Effector memory CD8-positive, alpha-beta T cell (primary cell): ENCODE data around the gene ELFN2.
A peak's percentile ranks its signal among the peaks of the same experiment; 100 is the strongest.

Experiments used
- ATAC-seq: fragments of 150-1000 bp; cut with Tn5 transposase; replicated peaks from 2 replicates; pipeline ENCODE4 v1.10.0; 2021; ENCODE audit warnings: mild to moderate bottlenecking, moderate library complexity
- DNase-seq, 3 experiments: peaks; one replicate each; pipeline ENCODE4 v3.0.0; 2021
- H3K27ac Mint-ChIP-seq, 2 donors: one replicate each; pipeline ENCODE4 v1.8.0; 2022; ENCODE audit warnings: mild to moderate bottlenecking in 2 of 2, mixed read lengths in 2 of 2, moderate library complexity in 2 of 2
- H3K27me3 Mint-ChIP-seq, 2 donors: one replicate each; pipeline ENCODE4 v1.8.0; 2022; ENCODE audit warnings: mixed read lengths in 2 of 2
- H3K36me3 Mint-ChIP-seq: one replicate; pipeline ENCODE4 v1.8.0; 2022; ENCODE audit warnings: mild to moderate bottlenecking, moderate library complexity, mixed read lengths; ENCODE audit not compliant: insufficient read depth
- H3K4me1 Mint-ChIP-seq, 2 donors: one replicate each; pipeline ENCODE4 v1.8.0; 2022; ENCODE audit warnings: low read depth in 2 of 2, mixed read lengths in 2 of 2
- H3K4me3 Mint-ChIP-seq, 2 donors: one replicate each; pipeline ENCODE4 v1.8.0; 2022; ENCODE audit warnings: mild to moderate bottlenecking in 2 of 2, mixed read lengths in 2 of 2, moderate library complexity in 2 of 2
- H3K9me3 Mint-ChIP-seq, 2 donors: one replicate each; pipeline ENCODE4 v1.8.0; 2022; ENCODE audit warnings: mixed read lengths in 2 of 2

The ELFN2 gene

DNA sequence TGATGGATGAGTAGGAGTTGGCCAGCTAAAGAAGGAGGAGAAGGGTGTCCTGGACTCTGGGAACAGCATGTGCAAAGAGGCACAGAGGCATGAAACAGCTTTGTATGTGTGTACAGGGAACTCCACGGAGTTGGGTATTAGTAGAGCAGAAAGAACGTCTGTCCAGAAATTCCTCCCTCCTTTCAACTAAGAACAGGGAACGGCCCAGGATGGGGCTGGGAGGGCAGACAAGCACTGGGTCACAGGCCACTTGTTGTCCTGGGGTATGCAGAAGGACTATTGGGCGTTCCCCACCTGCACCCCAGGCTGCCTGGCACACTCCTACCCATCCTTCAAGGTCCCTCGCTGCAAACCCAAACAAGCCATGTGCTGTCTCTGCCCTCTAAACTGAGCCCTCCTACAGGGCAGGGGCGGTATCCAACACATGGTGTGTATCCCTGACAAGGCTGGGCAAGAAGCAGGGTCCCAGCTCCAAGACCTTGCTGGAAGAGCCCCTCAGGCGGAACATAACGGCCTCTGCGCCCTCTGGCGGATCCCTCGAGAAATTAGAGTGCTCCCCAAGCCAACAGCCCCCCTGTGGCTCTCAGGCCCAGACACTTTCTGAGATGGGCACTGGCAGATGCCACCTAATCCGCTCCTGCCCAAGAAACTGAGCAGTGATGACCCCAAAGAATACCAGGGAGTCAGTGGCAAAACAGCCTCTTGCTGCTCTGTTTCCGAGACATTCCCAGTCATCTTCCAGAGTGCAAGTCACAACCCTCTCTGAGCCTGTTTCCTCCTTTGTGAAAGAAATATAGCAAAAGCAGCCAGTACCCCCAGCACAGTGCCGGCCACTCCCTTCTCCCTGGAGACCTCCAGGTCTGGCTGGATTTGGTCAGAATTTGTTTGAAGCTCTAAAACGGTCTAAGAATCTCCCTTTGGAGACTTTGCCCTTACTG is 1.6 kb upstream of the ELFN2 start:
- peaks cover 63 to 94% of the 10 kb centered on the region in 2 donors for H3K27me3 Mint-ChIP-seq
- no peak overlapping the region for H3K27ac Mint-ChIP-seq
- H3K4me1 Mint-ChIP-seq = peaks cover 8 to 22% of the 10 kb centered on the region in 2 donors
- peaks cover 3% of the 10 kb centered on the region for H3K36me3 Mint-ChIP-seq
- DNase-seq = peak; percentile 45 to 54 (median 51)
- ATAC-seq = peak; percentile 62
- H3K4me3 Mint-ChIP-seq = peak overlapping the region; percentile 61
- no peaks in the 10 kb centered on the region for H3K9me3 Mint-ChIP-seq

DNA sequence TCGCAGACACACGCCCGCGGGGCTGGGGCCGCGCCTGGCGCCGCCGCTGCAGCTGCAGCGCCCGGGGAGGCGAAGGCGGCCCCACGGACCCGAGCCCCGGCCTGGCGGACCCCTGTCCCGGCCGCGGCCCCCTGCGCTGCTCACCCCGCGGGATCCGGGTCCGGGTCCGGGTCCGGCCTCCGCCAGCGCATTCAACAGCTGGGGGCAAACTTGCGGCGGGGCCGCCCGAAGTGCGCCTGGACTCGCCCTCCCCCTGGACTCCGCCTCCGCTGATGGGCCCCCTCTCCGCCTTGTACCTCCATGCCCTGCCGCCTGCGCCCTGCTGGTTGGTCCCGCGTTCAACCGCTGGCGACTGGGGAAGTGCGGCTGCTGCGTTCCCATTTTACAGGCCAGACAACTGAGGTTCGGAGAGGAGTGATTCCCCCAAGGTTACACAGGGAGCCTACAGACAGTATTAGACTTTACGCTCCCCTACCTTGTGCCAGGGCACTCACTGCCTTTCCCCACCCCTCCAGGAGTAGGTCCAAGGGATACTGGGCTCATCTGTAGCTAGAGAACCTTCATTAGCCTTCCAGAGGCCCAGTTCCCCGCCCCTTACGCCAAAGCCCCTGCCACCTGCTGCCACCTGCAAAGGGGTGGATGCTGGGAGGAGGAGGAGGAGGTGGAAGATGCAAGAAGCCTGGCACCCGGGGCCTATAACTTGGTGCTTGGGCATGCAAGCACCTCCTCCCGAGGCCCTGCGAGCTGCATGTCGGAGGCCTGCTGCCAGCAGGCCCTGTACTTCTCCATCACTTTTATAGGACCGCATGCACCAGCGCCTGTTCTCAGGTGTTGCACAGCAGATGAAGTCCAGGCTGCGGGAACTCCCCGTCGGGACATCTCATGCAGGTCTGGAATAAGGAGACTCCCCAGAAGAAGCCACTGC is 694 bp upstream of the ELFN2 start:
- H3K27me3 Mint-ChIP-seq = peaks cover 62 to 85% of the 10 kb centered on the region in 2 donors
- peak overlapping the region; percentile 61 for H3K4me3 Mint-ChIP-seq
- peaks cover 3% of the 10 kb centered on the region for H3K36me3 Mint-ChIP-seq
- no peak overlapping the region for H3K27ac Mint-ChIP-seq
- H3K9me3 Mint-ChIP-seq = no peaks in the 10 kb centered on the region
- ATAC-seq (no peak), DNase-seq (no peak)
- peaks cover 8 to 22% of the 10 kb centered on the region in 2 donors for H3K4me1 Mint-ChIP-seq

DNA sequence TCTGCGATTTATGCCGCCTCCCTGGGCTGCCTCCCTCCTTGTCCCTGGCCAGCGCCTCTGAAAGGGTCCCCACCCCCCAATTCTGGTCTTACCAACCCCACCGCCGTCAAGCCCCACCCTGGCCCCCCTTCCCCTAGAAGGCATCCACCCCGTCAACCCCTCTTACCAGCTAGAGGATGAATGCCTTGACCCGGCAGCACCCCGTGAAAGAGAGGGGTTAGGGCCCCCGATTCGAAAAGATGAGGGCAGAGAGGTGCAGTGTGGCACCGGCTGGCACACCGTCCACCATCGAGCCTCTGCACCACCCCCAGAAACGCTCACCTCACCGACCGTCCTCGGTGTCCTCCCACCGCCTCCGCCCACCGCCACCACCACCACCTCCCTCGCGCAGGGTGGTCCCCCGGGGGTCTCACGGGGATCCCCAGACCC is 559 bp downstream of the ELFN2 start:
- DNase-seq (no peak), ATAC-seq (no peak)
- Mint-ChIP-seq H3K36me3 (peaks cover 3% of the 10 kb centered on the region), H3K27me3 (peaks cover 52 to 76% of the 10 kb centered on the region in 2 donors), H3K9me3 (no peaks in the 10 kb centered on the region), H3K27ac (no peak overlapping the region), H3K4me3 (peak overlapping the region; percentile 65 to 68), H3K4me1 (peaks cover 8 to 22% of the 10 kb centered on the region in 2 donors)

DNA sequence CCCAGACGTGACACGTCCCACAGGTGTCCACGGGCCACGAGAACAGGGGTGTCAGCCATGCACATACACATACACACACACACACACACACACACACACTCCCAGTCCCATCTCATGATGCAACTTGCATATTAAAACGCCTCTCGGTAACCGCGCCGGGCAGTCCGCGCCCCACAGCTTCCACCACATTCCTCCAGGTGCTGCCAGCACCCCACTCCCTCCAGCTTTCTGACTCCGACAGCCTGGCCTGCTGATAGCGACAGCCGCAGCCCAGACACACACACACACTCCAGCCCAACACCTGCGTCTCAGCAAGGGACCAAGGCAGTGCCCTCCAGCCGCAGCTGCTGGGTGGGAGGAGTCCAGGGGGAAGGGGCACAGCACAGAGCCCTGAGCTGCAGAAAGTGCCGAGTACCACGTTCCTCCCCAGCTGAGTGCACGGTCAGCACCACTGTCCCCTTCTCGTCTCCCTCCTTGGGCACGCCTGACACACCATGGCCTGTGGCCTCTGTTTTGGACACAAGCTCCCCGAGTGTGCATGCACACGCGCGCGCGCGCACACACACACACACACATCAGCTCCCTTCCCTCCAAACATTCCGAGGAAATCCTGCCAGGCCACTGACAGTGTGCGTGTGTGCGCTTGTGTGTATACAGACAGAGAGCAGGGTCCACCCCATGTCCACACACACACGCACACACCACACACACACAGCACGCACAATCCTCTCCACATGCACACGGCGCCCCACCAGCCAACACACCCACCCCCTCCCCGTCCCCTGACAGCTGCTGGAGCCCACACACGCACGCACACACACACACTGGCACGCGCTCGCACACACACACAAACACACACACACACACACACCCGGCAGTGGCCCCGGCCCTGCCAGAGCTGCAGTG is 1.2 kb downstream of the ELFN2 start:
- peak; percentile 40 for ATAC-seq
- Mint-ChIP-seq H3K27ac (no peak overlapping the region), H3K36me3 (peaks cover 3% of the 10 kb centered on the region), H3K4me1 (peaks cover 8 to 22% of the 10 kb centered on the region in 2 donors), H3K27me3 (peaks cover 48 to 76% of the 10 kb centered on the region in 2 donors), H3K4me3 (peak overlapping the region; percentile 65 to 68), H3K9me3 (no peaks in the 10 kb centered on the region)
- no peak for DNase-seq

DNA sequence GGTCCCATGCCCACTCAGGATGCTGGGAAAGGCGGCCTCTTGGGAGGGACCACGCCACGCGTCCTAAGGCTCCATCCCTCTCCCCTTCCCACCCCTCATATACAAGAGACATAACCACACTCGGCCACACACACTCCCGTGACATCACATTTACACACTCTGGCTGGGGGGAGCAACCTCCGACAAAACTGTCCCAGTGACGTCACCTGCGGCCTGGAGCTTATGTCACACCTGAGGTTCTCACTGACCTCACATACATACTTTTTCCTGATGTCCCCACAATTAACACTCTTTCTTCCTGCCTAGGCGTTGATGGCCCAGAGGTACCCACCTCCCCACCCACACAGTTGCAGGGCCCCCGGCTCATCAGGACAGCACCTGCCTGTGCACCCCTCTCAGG is 1.9 kb downstream of the ELFN2 start:
- Mint-ChIP-seq H3K9me3 (no peaks in the 10 kb centered on the region), H3K27me3 (peaks cover 45 to 76% of the 10 kb centered on the region in 2 donors), H3K4me1 (peaks cover 12 to 27% of the 10 kb centered on the region in 2 donors), H3K27ac (no peak overlapping the region), H3K4me3 (no peak overlapping the region), H3K36me3 (peaks cover 3% of the 10 kb centered on the region)
- ATAC-seq (no peak), DNase-seq (no peak)

DNA sequence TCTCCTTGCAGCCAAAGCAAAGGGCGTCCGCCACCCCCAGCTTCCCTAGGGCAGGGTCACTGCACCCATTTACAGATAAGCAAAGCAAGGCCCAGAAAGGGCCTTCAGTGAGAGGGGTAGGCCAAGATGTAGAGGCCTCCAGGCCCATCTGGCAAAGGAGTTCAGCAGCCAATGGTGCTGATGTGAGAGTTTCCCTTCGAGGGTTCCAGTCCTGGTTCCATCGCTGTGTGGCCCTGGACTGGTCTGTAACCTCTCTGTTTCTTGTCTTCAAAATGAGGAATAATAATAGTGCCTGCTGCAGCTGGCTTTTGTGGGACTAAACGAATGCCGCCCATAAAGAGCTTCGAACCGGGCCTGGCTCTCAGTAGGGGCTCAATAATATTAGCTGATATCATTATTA is 4.0 kb downstream of the ELFN2 start:
- Mint-ChIP-seq H3K36me3 (peaks cover 3% of the 10 kb centered on the region), H3K4me3 (no peak overlapping the region)
- no peak for DNase-seq

DNA sequence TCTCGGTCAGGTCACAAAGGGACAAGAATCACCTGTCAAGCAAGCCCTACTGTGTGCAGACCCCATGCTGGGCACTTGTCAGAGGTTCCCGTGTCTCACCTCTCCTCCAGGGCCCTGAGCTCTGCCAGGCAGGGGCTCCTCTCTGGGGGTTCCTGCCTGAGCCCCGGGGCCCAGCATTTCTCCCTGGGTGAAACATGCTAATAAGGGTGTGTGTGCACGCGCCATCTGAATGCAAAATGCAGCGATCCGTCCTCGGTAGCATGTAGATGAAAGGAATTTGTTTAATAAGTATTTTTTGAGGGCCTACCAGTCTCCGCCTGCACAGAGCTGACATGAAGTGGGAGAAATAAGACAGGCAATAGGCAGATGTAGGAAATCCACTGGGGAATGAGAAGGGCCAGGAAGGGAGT is 5.8 kb downstream of the ELFN2 start:
- Mint-ChIP-seq H3K27ac (no peak overlapping the region), H3K27me3 (peaks cover 55 to 81% of the 10 kb centered on the region in 2 donors), H3K4me1 (peaks cover 27 to 30% of the 10 kb centered on the region in 2 donors), H3K36me3 (peaks cover 3% of the 10 kb centered on the region), H3K4me3 (peak overlapping the region in 1 of 2 donors; percentile 78), H3K9me3 (no peaks in the 10 kb centered on the region)
- DNase-seq (no peak), ATAC-seq (no peak)

More for the DNA sequence above, 4.0 kb downstream of the ELFN2 start:
- ATAC-seq = no peak
- peaks cover 48 to 76% of the 10 kb centered on the region in 2 donors for H3K27me3 Mint-ChIP-seq
- no peaks in the 10 kb centered on the region for H3K9me3 Mint-ChIP-seq
- H3K27ac Mint-ChIP-seq = no peak overlapping the region
- peaks cover 20 to 28% of the 10 kb centered on the region in 2 donors for H3K4me1 Mint-ChIP-seq

DNA sequence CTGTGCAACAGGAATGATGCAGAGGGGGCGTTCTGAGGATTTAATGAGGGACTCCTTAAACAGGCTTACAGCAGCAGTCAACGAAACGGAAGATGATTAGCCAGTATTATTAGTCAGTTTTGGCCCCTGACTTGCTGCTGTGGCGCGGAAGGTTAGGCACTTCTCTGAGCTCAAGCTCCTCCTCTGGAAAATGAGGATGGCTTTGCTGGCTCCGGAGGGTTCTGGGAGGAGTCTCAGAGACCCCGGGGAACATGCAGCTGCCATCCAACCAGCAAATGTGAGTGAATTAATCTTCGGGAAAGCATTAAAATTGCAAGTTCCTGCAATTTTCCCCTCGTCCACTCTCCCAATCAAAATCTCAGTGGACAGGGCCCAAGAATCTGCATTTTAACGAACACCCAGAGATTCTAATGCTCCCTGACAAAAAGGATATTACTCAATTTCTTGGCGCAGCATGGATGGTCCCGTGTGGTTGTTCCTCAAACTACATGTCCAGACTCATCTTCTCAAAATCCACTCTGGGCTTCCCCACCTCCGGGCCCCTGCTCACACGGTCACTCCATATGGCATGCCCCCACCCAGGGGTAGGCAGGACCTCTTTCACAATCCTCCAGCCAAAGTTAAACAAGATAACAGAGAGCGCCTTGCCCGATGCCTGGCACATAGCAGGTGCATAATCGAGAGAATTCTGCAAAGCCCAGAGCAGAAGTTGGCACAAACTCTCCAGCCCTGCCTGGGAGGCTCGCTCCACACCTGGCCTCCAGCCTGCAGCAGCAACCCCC is 6.4 kb downstream of the ELFN2 start:
- Mint-ChIP-seq H3K4me1 (peaks cover 30 to 32% of the 10 kb centered on the region in 2 donors), H3K9me3 (no peaks in the 10 kb centered on the region), H3K27ac (peak overlapping the region in 1 of 2 donors; percentile 75), H3K4me3 (peak overlapping the region; percentile 78 to 89), H3K27me3 (peaks cover 49 to 81% of the 10 kb centered on the region in 2 donors), H3K36me3 (peaks cover 3% of the 10 kb centered on the region)
- DNase-seq (no peak), ATAC-seq (no peak)

DNA sequence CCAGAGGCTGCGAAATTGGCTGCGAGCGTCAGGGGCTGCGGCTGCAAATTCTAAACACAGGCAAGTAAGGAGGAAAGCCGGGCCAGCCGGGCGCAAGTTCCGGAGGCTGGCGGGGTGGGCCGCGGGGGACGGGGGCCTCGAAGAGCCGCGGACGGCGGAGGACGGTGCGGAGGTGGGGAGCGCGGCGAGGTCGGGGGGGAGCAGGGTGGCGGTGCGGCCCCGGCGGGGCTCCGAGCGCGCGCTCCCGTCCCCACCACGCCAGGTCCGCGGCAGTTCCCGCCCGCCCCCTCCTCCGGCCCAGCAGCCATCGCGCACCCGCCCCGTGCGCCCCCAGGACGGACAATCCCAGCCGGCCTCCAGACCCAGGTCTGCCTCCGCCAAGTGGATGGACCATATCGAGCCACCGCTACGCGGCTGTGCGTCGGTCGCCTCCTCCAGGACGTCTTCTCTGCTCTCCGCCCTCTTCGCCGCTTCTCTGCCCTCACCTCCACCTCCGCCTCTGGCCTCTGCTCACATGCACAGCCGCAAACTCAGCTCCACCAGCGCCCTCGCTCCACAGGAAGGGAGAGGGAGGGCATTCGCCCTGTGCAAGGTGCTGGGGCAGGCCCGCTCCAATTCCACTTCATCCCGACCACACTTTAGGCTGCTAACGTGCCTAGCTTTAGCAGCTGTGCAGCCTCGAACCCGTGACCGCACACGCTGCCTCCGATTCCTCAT is 7.2 kb downstream of the ELFN2 start:
- DNase-seq (peak in 1 of 3 experiments; percentile 15), ATAC-seq (peak; percentile 54)
- Mint-ChIP-seq H3K4me1 (peaks cover 26 to 30% of the 10 kb centered on the region in 2 donors), H3K4me3 (peak overlapping the region; percentile 78 to 89), H3K36me3 (peaks cover 2% of the 10 kb centered on the region), H3K9me3 (no peaks in the 10 kb centered on the region), H3K27me3 (peaks cover 46 to 81% of the 10 kb centered on the region in 2 donors), H3K27ac (peak overlapping the region; percentile 62 to 75)

DNA sequence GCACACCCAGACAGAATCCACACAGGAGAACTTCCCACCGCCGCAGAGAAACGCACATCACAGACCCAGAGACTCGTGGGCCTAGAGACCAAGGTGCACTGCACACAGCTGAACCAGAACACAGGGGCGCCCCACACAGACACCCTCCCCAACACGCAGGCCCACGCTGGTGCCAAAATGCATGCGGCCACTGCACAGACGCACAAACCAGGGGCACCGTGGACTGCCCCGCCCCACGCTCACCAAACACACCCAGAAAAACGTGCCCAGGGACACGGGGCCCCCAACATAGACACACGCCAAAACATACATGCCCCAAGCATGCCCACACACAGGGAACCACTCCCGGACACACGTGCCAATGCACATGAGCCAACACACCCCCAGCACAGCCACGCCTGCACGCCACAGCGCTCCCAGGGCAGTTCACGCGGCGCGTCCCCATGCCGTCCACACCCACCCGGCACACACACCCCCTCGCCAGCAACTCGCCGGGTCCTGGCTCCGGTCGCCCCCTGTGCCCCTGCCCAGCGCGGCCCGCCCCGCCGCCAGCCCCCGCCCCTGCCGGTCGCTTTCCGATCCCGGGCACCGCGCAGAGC is 7.8 kb downstream of the ELFN2 start:
- H3K27ac Mint-ChIP-seq = peak overlapping the region in 1 of 2 donors; percentile 62
- peak overlapping the region; percentile 78 to 89 for H3K4me3 Mint-ChIP-seq
- DNase-seq (no peak), ATAC-seq (peak; percentile 11)
- H3K27me3 Mint-ChIP-seq = peaks cover 53 to 81% of the 10 kb centered on the region in 2 donors
- no peaks in the 10 kb centered on the region for H3K9me3 Mint-ChIP-seq
- peaks cover 2% of the 10 kb centered on the region for H3K36me3 Mint-ChIP-seq
- peaks cover 26 to 30% of the 10 kb centered on the region in 2 donors for H3K4me1 Mint-ChIP-seq
